H1 (cell line): ENCODE measurements around the gene TOMM34. TPM values are rescaled to one million over a fixed set of nuclear protein-coding genes. Genes with fewer than 3 reads are reported as not detected.

Experiments
- CTCF ChIA-PET: fragments of 300-600 bp; sonication (Branson Sonifier 250); formaldehyde crosslinking; loops from one replicate; lab custom pipeline; 2021; ENCODE audit not compliant: partially characterized antibody; lab: Charles Lee
- POLR2A ChIA-PET: fragments of 300-600 bp; sonication (Branson Sonifier 250); formaldehyde crosslinking; loops from one replicate; lab custom pipeline; 2021; ENCODE audit warnings: inconsistent platforms; ENCODE audit not compliant: partially characterized antibody; lab: Charles Lee
- DNase-seq, 2 experiments: peaks; one replicate each; pipeline versions ENCODE4 v3.0.0 to v3.0.0-alpha.2; 2010 to 2022; ENCODE audit warnings: low spot score in 2 of 2, low read depth in 1 of 2, mixed read lengths in 1 of 2
- FAIRE-seq: peaks from 2 replicates; lab custom pipeline; 2011; peaks lifted over from hg19 to GRCh38; lab: Jason Lieb, UNC
- H2AFZ ChIP-seq: 2 replicates; pipeline ENCODE4 v1.8.1; 2012; ENCODE audit warnings: low read length, inconsistent platforms
- H2AK5ac ChIP-seq: 2 replicates; pipeline ENCODE4 v1.6.1; 2013; ENCODE audit warnings: low read depth, low read length
- H2BK120ac ChIP-seq: replicated peaks from 2 replicates; pipeline ENCODE3; 2013; ENCODE audit warnings: low read depth, low read length, inconsistent platforms
- H2BK12ac ChIP-seq: 2 replicates; pipeline ENCODE4 v1.6.1; 2013; ENCODE audit warnings: low read depth, low read length
- H2BK15ac ChIP-seq: 2 replicates; pipeline ENCODE4 v1.6.1; 2013; ENCODE audit warnings: low read length
- H2BK20ac ChIP-seq: 2 replicates; pipeline ENCODE4 v1.6.1; 2013; ENCODE audit warnings: low read length
- H2BK5ac ChIP-seq: 2 replicates; pipeline ENCODE4 v1.6.1; 2013; ENCODE audit warnings: low read depth, low read length
- H3K14ac ChIP-seq: 2 replicates; pipeline ENCODE4 v1.6.1; 2013; ENCODE audit warnings: inconsistent platforms; ENCODE audit not compliant: insufficient read length
- H3K18ac ChIP-seq: 2 replicates; pipeline ENCODE4 v1.6.1; 2013; ENCODE audit warnings: low read length; ENCODE audit errors: extremely low read depth
- H3K23ac ChIP-seq: 2 replicates; pipeline ENCODE4 v1.6.1; 2013; ENCODE audit warnings: inconsistent platforms; ENCODE audit not compliant: insufficient read length
- H3K23me2 ChIP-seq: 2 replicates; pipeline ENCODE4 v1.6.1; 2013; ENCODE audit warnings: low read depth, low read length
- H3K27ac ChIP-seq: 2 replicates; pipeline ENCODE4 v1.6.1; 2011; ENCODE audit warnings: low read depth, low read length, inconsistent platforms
- H3K27me3 ChIP-seq, 4 experiments: replicated peaks in 1 of 4; 1 replicate in 1 of 4; 2 replicates in 3 of 4; pipeline versions ENCODE4 v1.6.1 to v1.8.1; 2011 to 2013; ENCODE audit warnings: low read length in 3 of 4, mild to moderate bottlenecking in 3 of 4, inconsistent platforms in 2 of 4, mixed read lengths in 2 of 4, moderate library complexity in 1 of 4; ENCODE audit not compliant: control insufficient read depth in 3 of 4, insufficient read depth in 3 of 4; ENCODE audit errors: extremely low read depth in 1 of 4
- H3K36me3 ChIP-seq, 4 experiments: 2 replicates each; pipeline versions ENCODE4 v1.6.1 to v1.8.1; 2011 to 2013; ENCODE audit warnings: mild to moderate bottlenecking in 4 of 4, low read length in 3 of 4, moderate library complexity in 2 of 4, control low read depth in 1 of 4, inconsistent platforms in 1 of 4; ENCODE audit not compliant: insufficient read depth in 4 of 4, control insufficient read depth in 2 of 4
- H3K4ac ChIP-seq: replicated peaks from 2 replicates; pipeline ENCODE3; 2013; ENCODE audit warnings: low read length, low read depth, mixed read lengths, inconsistent platforms; ENCODE audit not compliant: insufficient read length
- H3K4me1 ChIP-seq, 4 experiments: replicated peaks in 1 of 4; 1 replicate in 1 of 4; 2 replicates in 3 of 4; pipeline versions ENCODE4 v1.6.1 to v1.8.1; 2011 to 2013; ENCODE audit warnings: low read length in 3 of 4, inconsistent platforms in 2 of 4, mixed read lengths in 1 of 4; ENCODE audit not compliant: insufficient read depth in 4 of 4, control insufficient read depth in 3 of 4
- H3K4me2 ChIP-seq, 2 experiments: 2 replicates each; pipeline versions ENCODE4 v1.6.1 to v1.8.1; 2011 to 2013; ENCODE audit warnings: low read depth in 2 of 2, low read length in 2 of 2, control low read depth in 1 of 2, inconsistent platforms in 1 of 2, mild to moderate bottlenecking in 1 of 2; ENCODE audit not compliant: insufficient read depth in 1 of 2
- H3K4me3 ChIP-seq, 4 experiments: fragments of 200-600, 300-600 bp in 1 of 4; sonication (generic), shearing (Covaris generic), sonication (Bioruptor Twin) in 1 of 4; 2 replicates each; pipeline versions ENCODE4 v1.5.1 to v1.8.1; 2011 to 2016; ENCODE audit warnings: low read length in 4 of 4, low read depth in 3 of 4, control low read depth in 2 of 4, inconsistent platforms in 2 of 4, mild to moderate bottlenecking in 2 of 4, mixed read lengths in 1 of 4, moderate library complexity in 1 of 4; ENCODE audit not compliant: insufficient read depth in 2 of 4; ENCODE audit errors: extremely low read depth in 1 of 4
- H3K56ac ChIP-seq: replicated peaks from 2 replicates; pipeline ENCODE3; 2013; ENCODE audit warnings: low read depth, mild to moderate bottlenecking, mixed read lengths, low read length, inconsistent platforms; ENCODE audit not compliant: insufficient read length
- H3K79me1 ChIP-seq: 2 replicates; pipeline ENCODE4 v1.6.1; 2013; ENCODE audit warnings: low read depth, low read length, control low read depth
- H3K79me2 ChIP-seq, 2 experiments: 2 replicates each; pipeline versions ENCODE4 v1.6.1 to v1.8.1; 2012 to 2013; ENCODE audit warnings: low read length in 2 of 2, mild to moderate bottlenecking in 2 of 2, inconsistent platforms in 1 of 2; ENCODE audit not compliant: insufficient read depth in 2 of 2, control insufficient read depth in 1 of 2
- H3K9ac ChIP-seq, 4 experiments: replicated peaks in 1 of 4; 1 replicate in 1 of 4; 2 replicates in 3 of 4; pipeline versions ENCODE4 v1.6.1 to v1.8.1; 2011 to 2013; ENCODE audit warnings: low read depth in 3 of 4, low read length in 3 of 4, control low read depth in 2 of 4, mild to moderate bottlenecking in 2 of 4, moderate library complexity in 2 of 4, inconsistent platforms in 1 of 4; ENCODE audit errors: extremely low read depth in 1 of 4
- H3K9me3 ChIP-seq, 2 experiments: 2 replicates each; pipeline versions ENCODE4 v1.6.1 to v1.8.1; 2012 to 2013; ENCODE audit warnings: mild to moderate bottlenecking in 2 of 2, moderate library complexity in 2 of 2, control low read depth in 1 of 2, inconsistent platforms in 1 of 2, low read depth in 1 of 2, low read length in 1 of 2, mixed read lengths in 1 of 2; ENCODE audit not compliant: insufficient read depth in 2 of 2
- H4K20me1 ChIP-seq, 2 experiments: replicated peaks in 1 of 2; 2 replicates each; pipeline versions ENCODE3 to v1.8.1; 2011 to 2013; ENCODE audit warnings: inconsistent platforms in 2 of 2, low read length in 2 of 2, mild to moderate bottlenecking in 1 of 2; ENCODE audit not compliant: insufficient read depth in 2 of 2, control insufficient read depth in 1 of 2
- H4K5ac ChIP-seq: 2 replicates; pipeline ENCODE4 v1.6.1; 2013; ENCODE audit warnings: low read length, low read depth, mixed read lengths, inconsistent platforms; ENCODE audit not compliant: insufficient read length
- H4K8ac ChIP-seq: 2 replicates; pipeline ENCODE4 v1.8.0; 2013; ENCODE audit warnings: mild to moderate bottlenecking, moderate library complexity, low read length, inconsistent platforms; ENCODE audit not compliant: insufficient read depth; ENCODE audit errors: extremely low read depth
- H4K91ac ChIP-seq: replicated peaks from 2 replicates; pipeline ENCODE3; 2013; ENCODE audit warnings: low read length, mixed read lengths, inconsistent platforms; ENCODE audit not compliant: insufficient read length
- BACH1 ChIP-seq: IDR thresholded peaks from 2 replicates; pipeline ENCODE4 v1.6.1; 2012; ENCODE audit warnings: low read length, improper control_type of control experiment
- CTBP2 ChIP-seq: IDR thresholded peaks from 2 replicates; pipeline ENCODE4 v1.7.0; 2011; ENCODE audit warnings: borderline replicate concordance, mild to moderate bottlenecking, moderate library complexity, mixed read lengths, low read length; ENCODE audit not compliant: insufficient read depth, insufficient read length
- HDAC2 ChIP-seq, 2 experiments: fragments of 300-600 bp in 1 of 2; sonication (generic) in 1 of 2; IDR thresholded peaks; 2 replicates each; pipeline ENCODE4 v1.6.1; 2011 to 2012; ENCODE audit warnings: low read depth in 2 of 2, low read length in 2 of 2, mild to moderate bottlenecking in 2 of 2, moderate library complexity in 2 of 2, borderline replicate concordance in 1 of 2, inconsistent platforms in 1 of 2
- RAD21 ChIP-seq, 2 experiments: IDR thresholded peaks in 1 of 2; conservative IDR thresholded peaks in 1 of 2; 2 replicates each; pipeline ENCODE4 v1.6.1; 2011; ENCODE audit warnings: low read depth in 2 of 2, low read length in 2 of 2, improper control_type of control experiment in 1 of 2, inconsistent platforms in 1 of 2, mild to moderate bottlenecking in 1 of 2, moderate library complexity in 1 of 2
- SAP30 ChIP-seq: fragments of 300-600 bp; sonication (generic); IDR thresholded peaks from 2 replicates; pipeline ENCODE4 v1.7.1; 2012; ENCODE audit warnings: low read length, moderate library complexity, mild to moderate bottlenecking, inconsistent platforms; ENCODE audit not compliant: insufficient read depth, insufficient replicate concordance
- SUZ12 ChIP-seq: fragments of 200-600 bp; sonication (generic); IDR thresholded peaks from 2 replicates; pipeline ENCODE4 v1.6.1; 2012; ENCODE audit warnings: mild to moderate bottlenecking, inconsistent platforms, low read length, moderate library complexity, mixed read lengths
- WGBS, 2 experiments: shearing (Covaris generic) in 1 of 2; methylation state at CpG; one replicate each; pipeline versions ENCODE4 v1.1.6 to v1.1.7; 2013 to 2015; ENCODE audit warnings: low lambda C conversion rate in 2 of 2, mixed read lengths in 2 of 2, inconsistent platforms in 1 of 2, low coverage in 1 of 2, missing lambda C conversion rate in 1 of 2; ENCODE audit not compliant: insufficient replicate concordance in 2 of 2, insufficient coverage in 1 of 2, insufficient read length in 1 of 2; ENCODE audit errors: extremely low coverage in 1 of 2, missing lambda C conversion rate in 1 of 2; 5-methylcytosine and 5-hydroxymethylcytosine counted together
- polyA plus RNA-seq, 7 experiments: library from polyadenylated mRNA; depleted of rRNA in 3 of 7; stranded (reverse) in 5 of 7; unstranded in 2 of 7; fragments of >200 nt in 5 of 7; fragments of 200-250 nt in 2 of 7; gene quantifications; 1 replicate in 5 of 7; 2 replicates in 1 of 7; 4 replicates in 1 of 7; pipeline versions ENCODE4 v1.2.1 to v1.2.3, GENCODE V29; 2011 to 2013; ENCODE audit warnings: missing spikeins in 2 of 7, mixed read lengths in 2 of 7
- total RNA-seq: library from RNA; stranded (reverse); fragmentation: NEBNext Ultra II Directional; extraction: Animal tissue kit (Norgen Biotek cat#: 25700); gene quantifications from 2 replicates; pipeline ENCODE4 v1.2.1, GENCODE V29; 2021
- TF ChIP-seq, protein P1 (sequence below), 3 experiments: IDR thresholded peaks; 1 replicate in 2 of 3; 2 replicates in 1 of 3; pipeline versions ENCODE4 v1.5.1 to v1.6.1; 2011; ENCODE audit warnings: low read length in 3 of 3, mild to moderate bottlenecking in 3 of 3, inconsistent platforms in 2 of 3, low read depth in 1 of 3, moderate library complexity in 1 of 3; ENCODE audit not compliant: insufficient read depth in 1 of 3; ENCODE audit errors: control extremely low read depth in 1 of 3

TOMM34 gene
- total and polyA plus RNA-seq, 2 of the 8 experiments (the other 6 are each of a cell fraction or from before 2014, with no cell fraction given) = 32.1 to 35.1 TPM

DNA sequence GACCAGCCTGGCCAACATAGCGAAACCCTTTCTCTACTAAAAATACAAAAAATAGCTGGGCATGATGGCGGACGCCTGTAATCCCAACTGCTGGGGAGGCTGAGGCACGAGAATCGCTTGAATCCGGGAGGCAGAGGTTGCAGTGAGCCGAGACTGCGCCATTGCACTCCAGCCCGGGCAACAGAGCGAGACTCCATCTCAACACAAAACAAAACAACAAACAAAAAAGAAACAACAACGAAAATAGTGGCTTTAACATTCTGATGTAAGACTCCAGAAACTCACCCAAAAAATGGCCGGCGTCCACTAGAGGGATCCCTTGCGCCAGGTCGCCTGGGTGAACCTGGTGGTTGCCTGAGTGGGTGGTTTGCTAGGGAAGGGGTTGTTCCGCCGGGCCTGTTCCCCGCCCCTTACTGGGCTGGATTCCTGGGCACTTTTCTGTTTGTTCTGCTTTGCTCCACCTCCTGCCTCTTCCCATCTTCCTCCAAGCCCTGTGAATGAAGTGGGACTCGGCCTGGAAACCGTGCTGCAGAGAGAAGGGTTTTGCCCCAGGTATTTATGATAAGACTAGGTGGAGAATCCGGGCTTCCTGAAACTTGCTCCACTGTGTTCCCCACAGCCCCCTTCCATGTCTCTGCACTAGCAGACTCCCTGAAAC is 48.8 kb downstream of the TOMM34 start:
- Histone ChIP-seq H4K5ac (no peak overlapping the region), H3K9ac (no peak overlapping the region; a peak in 2 of 7 replicates), H3K23ac (no peak overlapping the region), H3K36me3 (peaks cover 13 to 41% (median 27%) of the 10 kb centered on the region in 4 experiments), H3K4me3 (peak overlapping the region in 1 of 4 experiments; percentile 45; a peak in 2 of 8 replicates), H3K18ac (no peak overlapping the region), H2BK20ac (no peak overlapping the region), H3K23me2 (peaks cover 2% of the 10 kb centered on the region; the same call in 1 of the 2 replicates), H3K14ac (no peak overlapping the region), H3K4me2 (peak overlapping the region; percentile 48 to 88), H3K27ac (peak overlapping the region; percentile 43; the same call in 1 of the 2 replicates), H3K56ac (no peak overlapping the region), H2AFZ (no peak overlapping the region), H2BK12ac (no peak overlapping the region; the same call in 1 of the 2 replicates), H3K9me3 (no peaks in the 10 kb centered on the region), H2AK5ac (no peak overlapping the region), H3K4me1 (peaks cover 0 to 6% (median 1%) of the 10 kb centered on the region in 4 experiments; a peak in 5 of 7 replicates), H2BK15ac (no peak overlapping the region), H4K8ac (no peak overlapping the region), H3K27me3 (no peaks in the 10 kb centered on the region), H4K20me1 (peaks cover 9 to 13% of the 10 kb centered on the region in 2 experiments), H3K79me1 (peaks cover 4% of the 10 kb centered on the region), H4K91ac (no peak overlapping the region), H3K4ac (no peak overlapping the region), H2BK5ac (no peak overlapping the region), H2BK120ac (no peak overlapping the region), H3K79me2 (peaks cover 0 to 18% of the 10 kb centered on the region in 2 experiments; a peak in 1 of 4 replicates)
- peak; percentile 42 for FAIRE-seq
- peak; percentile 80 to 90 for DNase-seq
- ChIA-PET CTCF (interaction anchor here (0.5 to 1.7 kb wide), 9 partner anchors 11 to 363 kb away, joined by 3 to 7 read pairs (median 4); partner anchors contain the start of gene TOMM34), POLR2A (interaction anchor here (0.6 to 5.3 kb wide), 9 partner anchors 12 to 125 kb away, joined by 3 to 38 read pairs (median 5); no protein-coding TSS in a partner anchor)
- WGBS, 2 experiments = 49% methylated on average over 21 of the region's 21 CpGs; no CpG with 5 or more reads in 1 of the 2 experiments
- TF ChIP-seq SAP30 (no peak), BACH1 (peak; percentile 25; the same call in 1 of the 2 replicates), SUZ12 (no peak), HDAC2 (IDR thresholded peaks at IDR 0.05; ENCODE audit: borderline replicate concordance in 1 of 2, low read depth in 2 of 2, low read length in 2 of 2) (0 out of 4 replicates have a peak, but pooled peaks of 1 of the 2 experiments have one; percentile 83), RAD21 (IDR thresholded peaks at IDR 0.05 in 1 of 2, conservative IDR thresholded peaks at IDR 0.05 in 1 of 2; ENCODE audit: low read depth in 2 of 2, low read length in 2 of 2) (peak; percentile 40 to 55; a peak in 3 of 4 replicates), CTBP2 (no peak)
- TF ChIP-seq, protein P1, sequence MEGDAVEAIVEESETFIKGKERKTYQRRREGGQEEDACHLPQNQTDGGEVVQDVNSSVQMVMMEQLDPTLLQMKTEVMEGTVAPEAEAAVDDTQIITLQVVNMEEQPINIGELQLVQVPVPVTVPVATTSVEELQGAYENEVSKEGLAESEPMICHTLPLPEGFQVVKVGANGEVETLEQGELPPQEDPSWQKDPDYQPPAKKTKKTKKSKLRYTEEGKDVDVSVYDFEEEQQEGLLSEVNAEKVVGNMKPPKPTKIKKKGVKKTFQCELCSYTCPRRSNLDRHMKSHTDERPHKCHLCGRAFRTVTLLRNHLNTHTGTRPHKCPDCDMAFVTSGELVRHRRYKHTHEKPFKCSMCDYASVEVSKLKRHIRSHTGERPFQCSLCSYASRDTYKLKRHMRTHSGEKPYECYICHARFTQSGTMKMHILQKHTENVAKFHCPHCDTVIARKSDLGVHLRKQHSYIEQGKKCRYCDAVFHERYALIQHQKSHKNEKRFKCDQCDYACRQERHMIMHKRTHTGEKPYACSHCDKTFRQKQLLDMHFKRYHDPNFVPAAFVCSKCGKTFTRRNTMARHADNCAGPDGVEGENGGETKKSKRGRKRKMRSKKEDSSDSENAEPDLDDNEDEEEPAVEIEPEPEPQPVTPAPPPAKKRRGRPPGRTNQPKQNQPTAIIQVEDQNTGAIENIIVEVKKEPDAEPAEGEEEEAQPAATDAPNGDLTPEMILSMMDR (IDR thresholded peaks at IDR 0.05; ENCODE audit: control extremely low read depth in 1 of 3, insufficient read depth in 1 of 3, low read depth in 1 of 3, low read length in 3 of 3) = peak; percentile 62 to 68 (median 64)
